Measurements from ENCODE around the gene CLDN7. TPM values are rescaled to one million over a fixed set of nuclear protein-coding genes. Genes with fewer than 3 reads are reported as not detected.
A peak's percentile ranks its signal among the peaks of the same experiment; 100 is the strongest.

Gene CLDN7
- total RNA-seq, 1 experiment from 2014 or later = 177 TPM

GRCh38 chr17:7243453-7243729 is 18.9 kb downstream of the CLDN7 start:
- no peak overlapping the region for H3K4ac ChIP-seq (ENCODE audit: low read depth, low read length)
- H3K23ac ChIP-seq (ENCODE audit: insufficient read length, low read depth, low read length) = no peak overlapping the region
- H4K8ac ChIP-seq (replicated peaks; ENCODE audit: insufficient read length, low read depth, low read length) = no peak overlapping the region
- peak overlapping the region; percentile 41 for H3K9ac ChIP-seq (ENCODE audit: extremely low read depth, insufficient read length, low read length)
- H3K27ac ChIP-seq (ENCODE audit: insufficient read length, low read depth, low read length) = no peak overlapping the region
- H4K91ac ChIP-seq (ENCODE audit: insufficient read length, low read depth, low read length) = no peak overlapping the region
- no peak overlapping the region for H3K18ac ChIP-seq (ENCODE audit: insufficient read length, low read depth, low read length)
- no peaks in the 10 kb centered on the region for H4K20me1 ChIP-seq (ENCODE audit: control insufficient read depth, insufficient read depth, insufficient read length)
- TF ChIP-seq CTCF (conservative IDR thresholded peaks at IDR 0.05) = no peak
- Mint-ChIP-seq H3K4me1 (peaks cover 34% of the 10 kb centered on the region in 2 experiments), H3K4me3 (peak overlapping the region; percentile 95 to 97), H3K9me3 (peaks cover 0 to 2% of the 10 kb centered on the region in 2 experiments; a peak in 2 of 5 replicates), H3K27me3 (ENCODE audit: low read depth) (no peaks in the 10 kb centered on the region; the same call in 1 of the 2 replicates), H3K27ac (peak overlapping the region; percentile 84 to 98 (median 95); a peak in 6 of 7 replicates), H3K36me3 (ENCODE audit: insufficient read depth in 1 of 3, low read depth in 3 of 3) (peaks cover 27 to 52% (median 47%) of the 10 kb centered on the region in 3 experiments)
- H3K23me2 ChIP-seq (ENCODE audit: insufficient read length, low read depth, low read length, poor library complexity, severe bottlenecking) = peaks cover 4% of the 10 kb centered on the region
- no peaks in the 10 kb centered on the region for H3K4me1 ChIP-seq (ENCODE audit: insufficient read depth, low read length)
- H2AFZ ChIP-seq (ENCODE audit: low read length) = no peak overlapping the region
- peaks cover 4% of the 10 kb centered on the region; the same call in 1 of the 2 replicates for H3K79me2 ChIP-seq (ENCODE audit: insufficient read depth, low read length)
- peaks cover 5% of the 10 kb centered on the region for H3K79me1 ChIP-seq (ENCODE audit: insufficient read depth, low read depth, low read length, poor library complexity, severe bottlenecking)
- no peaks in the 10 kb centered on the region for H3K9me3 ChIP-seq (ENCODE audit: control insufficient read depth, low read depth, low read length)
- H2BK120ac ChIP-seq (ENCODE audit: low read depth, low read length, poor library complexity, severe bottlenecking) = no peak overlapping the region
- no peak overlapping the region for H2BK20ac ChIP-seq (ENCODE audit: low read depth, low read length, poor library complexity, severe bottlenecking)
- H3K14ac ChIP-seq (ENCODE audit: insufficient read depth, low read length) = no peak overlapping the region
- no peak overlapping the region for H2BK5ac ChIP-seq (ENCODE audit: insufficient read length, low read length)
- H2AK5ac ChIP-seq (ENCODE audit: insufficient read length, low read length) = no peak overlapping the region
- DNase-seq = no peak
- no peak overlapping the region for H3T11ph ChIP-seq (ENCODE audit: low read length)
- H2BK12ac ChIP-seq (ENCODE audit: insufficient read length, low read depth, low read length) = no peak overlapping the region
- H3K4me2 ChIP-seq (ENCODE audit: insufficient read depth, insufficient read length, low read length) = peak overlapping the region; percentile 98
- H2BK15ac ChIP-seq (ENCODE audit: low read depth, low read length) = no peak overlapping the region
- H3K56ac ChIP-seq (ENCODE audit: insufficient read length, low read depth, low read length) = no peak overlapping the region
- H4K5ac ChIP-seq (ENCODE audit: insufficient read length, low read depth, low read length) = no peak overlapping the region
- H3K27me3 ChIP-seq (ENCODE audit: insufficient read depth, low read length) = no peaks in the 10 kb centered on the region
- no CpG with 5 or more reads among the region's 2 CpGs for WGBS (ENCODE audit: extremely low coverage, insufficient read length, low lambda C conversion rate)

Measured in H9 (cell line).